Thoracic aorta (tissue), 2 donors: Measurements from ENCODE around the gene LRMDA. TPM values are rescaled to one million over a fixed set of nuclear protein-coding genes. Genes with fewer than 3 reads are reported as not detected.

Experiments used
- ATAC-seq: fragments of 150-250 bp; one replicate; pipeline ENCODE4 v1.8.0; 2017; ENCODE audit warnings: low read depth; ENCODE audit not compliant: insufficient number of reproducible peaks, low FRiP score
- DNase-seq: peaks from one replicate; pipeline ENCODE4 v3.0.0-alpha.2; 2020; ENCODE audit warnings: low spot score
- H3K27ac ChIP-seq, 2 donors: fragments of 200-600 bp; sonication (generic); 1 replicate in 1 of 2; 2 replicates in 1 of 2; pipeline ENCODE4 v1.5.1; 2016; ENCODE audit warnings: mild to moderate bottlenecking in 2 of 2, moderate library complexity in 2 of 2
- H3K27me3 ChIP-seq: fragments of 200-600 bp; sonication (generic); replicated peaks from 2 replicates; pipeline ENCODE4 v1.6.0; 2016; ENCODE audit warnings: mild to moderate bottlenecking; ENCODE audit not compliant: insufficient read depth
- H3K36me3 ChIP-seq: fragments of 200-600 bp; sonication (generic); one replicate; pipeline ENCODE4 v1.5.1; 2016
- H3K4me1 ChIP-seq, 2 donors: fragments of 200-600 bp; sonication (generic); 1 replicate in 1 of 2; 2 replicates in 1 of 2; pipeline versions ENCODE4 v1.5.1 to v1.6.0; 2016; ENCODE audit warnings: low read depth in 2 of 2, mild to moderate bottlenecking in 1 of 2; ENCODE audit not compliant: control insufficient read depth in 1 of 2
- H3K4me3 ChIP-seq: fragments of 200-600 bp; sonication (generic); 2 replicates; pipeline ENCODE4 v1.5.1; 2016; ENCODE audit warnings: mild to moderate bottlenecking
- H3K9me3 ChIP-seq: fragments of 200-600 bp; sonication (generic); 2 replicates; pipeline ENCODE4 v1.5.1; 2016
- total RNA-seq, 2 donors: library from RNA; depleted of rRNA; stranded (reverse); fragments of >200 nt; gene quantifications; one replicate each; pipeline versions ENCODE4 v1.1.0 to v1.2.3, GENCODE V29; 2016
- TF ChIP-seq, protein P1 (sequence below): fragments of 200-600 bp; sonication (generic); IDR thresholded peaks from one replicate; pipeline ENCODE4 v1.5.1; 2019; ENCODE audit warnings: antibody characterized with exemption

LRMDA gene
- total RNA-seq, 2 donors from 2014 or later, result 8.3 to 36.6 TPM

DNA sequence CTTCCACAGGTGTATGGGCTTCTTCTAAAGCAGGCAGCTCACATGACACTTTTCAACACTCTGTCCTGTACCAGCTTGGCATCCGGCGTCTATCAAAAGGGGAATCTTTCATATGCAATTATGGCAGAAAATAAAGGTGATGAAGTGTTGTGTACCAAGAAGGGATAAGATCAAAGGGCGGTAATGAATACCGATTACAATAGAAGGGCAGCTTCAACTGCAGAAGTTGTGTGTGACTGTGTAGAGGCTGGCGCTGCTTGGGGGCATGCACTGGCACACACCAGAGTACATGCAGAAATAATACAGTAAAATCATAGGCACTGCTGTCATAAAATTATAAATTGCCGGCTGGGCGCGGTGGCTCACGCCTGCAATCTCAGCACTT, 744.7 kb downstream of the LRMDA start:
- no peak overlapping the region for H3K4me3 ChIP-seq
- H3K4me1 ChIP-seq, result peaks cover 0 to 7% of the 10 kb centered on the region in 2 donors
- DNase-seq (no peak), ATAC-seq (no peak)
- TF ChIP-seq, protein P1, sequence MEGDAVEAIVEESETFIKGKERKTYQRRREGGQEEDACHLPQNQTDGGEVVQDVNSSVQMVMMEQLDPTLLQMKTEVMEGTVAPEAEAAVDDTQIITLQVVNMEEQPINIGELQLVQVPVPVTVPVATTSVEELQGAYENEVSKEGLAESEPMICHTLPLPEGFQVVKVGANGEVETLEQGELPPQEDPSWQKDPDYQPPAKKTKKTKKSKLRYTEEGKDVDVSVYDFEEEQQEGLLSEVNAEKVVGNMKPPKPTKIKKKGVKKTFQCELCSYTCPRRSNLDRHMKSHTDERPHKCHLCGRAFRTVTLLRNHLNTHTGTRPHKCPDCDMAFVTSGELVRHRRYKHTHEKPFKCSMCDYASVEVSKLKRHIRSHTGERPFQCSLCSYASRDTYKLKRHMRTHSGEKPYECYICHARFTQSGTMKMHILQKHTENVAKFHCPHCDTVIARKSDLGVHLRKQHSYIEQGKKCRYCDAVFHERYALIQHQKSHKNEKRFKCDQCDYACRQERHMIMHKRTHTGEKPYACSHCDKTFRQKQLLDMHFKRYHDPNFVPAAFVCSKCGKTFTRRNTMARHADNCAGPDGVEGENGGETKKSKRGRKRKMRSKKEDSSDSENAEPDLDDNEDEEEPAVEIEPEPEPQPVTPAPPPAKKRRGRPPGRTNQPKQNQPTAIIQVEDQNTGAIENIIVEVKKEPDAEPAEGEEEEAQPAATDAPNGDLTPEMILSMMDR, result no peak
- no peak overlapping the region for H3K27ac ChIP-seq
- H3K9me3 ChIP-seq, result no peaks in the 10 kb centered on the region
- no peaks in the 10 kb centered on the region for H3K36me3 ChIP-seq
- no peaks in the 10 kb centered on the region for H3K27me3 ChIP-seq

DNA sequence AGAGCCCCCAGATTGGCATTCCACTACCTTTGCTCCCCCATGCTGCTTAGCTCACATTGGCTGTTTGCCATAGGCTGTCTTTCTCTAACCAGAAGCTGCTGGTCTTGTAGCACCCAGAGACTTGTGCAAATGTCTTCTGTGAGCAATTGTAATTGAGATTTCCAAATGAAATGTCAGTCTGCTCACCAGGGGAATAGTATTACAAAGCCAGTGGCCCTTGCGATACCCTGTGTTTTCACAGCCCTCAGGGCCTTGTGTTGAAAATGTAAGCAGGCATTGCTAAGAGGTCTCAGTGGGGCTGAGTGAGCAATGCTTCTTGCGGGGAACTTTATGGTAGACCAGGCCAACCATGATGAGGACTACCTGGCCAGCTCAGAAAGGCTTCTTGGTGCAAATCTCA, 746.5 kb downstream of the LRMDA start:
- no peak for ATAC-seq
- no peaks in the 10 kb centered on the region for H3K9me3 ChIP-seq

DNA sequence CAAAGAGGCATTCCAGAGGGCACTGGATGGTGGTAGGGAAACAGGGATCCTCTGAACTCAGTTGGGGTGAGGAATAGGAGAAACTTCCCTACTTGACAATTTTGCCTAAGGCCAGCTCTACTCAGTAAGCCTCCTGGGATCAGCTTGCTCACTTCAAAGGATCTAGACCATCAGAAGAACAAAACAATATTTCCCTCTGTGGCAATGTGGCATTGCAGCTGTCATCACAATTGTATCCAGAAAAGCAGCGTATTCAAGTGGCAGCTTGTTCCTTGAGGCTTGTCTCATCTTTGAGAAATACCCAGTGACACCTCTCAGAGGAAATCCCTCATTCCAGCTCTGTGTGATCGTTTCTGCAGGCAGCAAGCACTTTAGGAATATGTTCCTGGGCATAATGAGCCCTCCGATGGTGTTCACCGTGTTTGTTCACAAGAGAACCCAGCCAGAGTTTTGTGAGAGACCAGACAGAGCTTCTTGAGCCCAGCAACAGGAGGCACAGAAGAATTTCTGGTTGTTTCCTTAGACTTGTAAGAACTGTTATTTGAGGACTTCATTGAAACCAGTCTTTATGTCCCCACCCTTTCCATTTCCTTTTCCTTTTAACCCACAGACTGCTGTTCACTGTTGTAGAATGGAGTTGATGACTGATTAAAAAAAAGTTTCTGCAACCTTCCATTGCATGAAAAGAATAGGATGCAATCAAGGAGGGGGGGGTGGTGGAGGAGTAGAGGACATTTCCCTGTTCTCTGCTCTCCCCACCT, 747.3 kb downstream of the LRMDA start:
- H3K27me3 ChIP-seq, result no peaks in the 10 kb centered on the region
- H3K4me1 ChIP-seq, result peaks cover 6 to 33% of the 10 kb centered on the region in 2 donors
- TF ChIP-seq, protein P1, result no peak
- H3K4me3 ChIP-seq, result no peak overlapping the region
- H3K36me3 ChIP-seq, result no peaks in the 10 kb centered on the region
- DNase-seq, result no peak
- H3K9me3 ChIP-seq, result no peaks in the 10 kb centered on the region
- no peak overlapping the region for H3K27ac ChIP-seq
- no peak for ATAC-seq

More for the DNA sequence above, 746.5 kb downstream of the LRMDA start:
- Histone ChIP-seq H3K4me1 (peaks cover under 1 to 25% of the 10 kb centered on the region in 2 donors), H3K27me3 (no peaks in the 10 kb centered on the region), H3K27ac (no peak overlapping the region), H3K4me3 (no peak overlapping the region), H3K36me3 (no peaks in the 10 kb centered on the region)
- TF ChIP-seq, protein P1, result no peak
- DNase-seq, result no peak

DNA sequence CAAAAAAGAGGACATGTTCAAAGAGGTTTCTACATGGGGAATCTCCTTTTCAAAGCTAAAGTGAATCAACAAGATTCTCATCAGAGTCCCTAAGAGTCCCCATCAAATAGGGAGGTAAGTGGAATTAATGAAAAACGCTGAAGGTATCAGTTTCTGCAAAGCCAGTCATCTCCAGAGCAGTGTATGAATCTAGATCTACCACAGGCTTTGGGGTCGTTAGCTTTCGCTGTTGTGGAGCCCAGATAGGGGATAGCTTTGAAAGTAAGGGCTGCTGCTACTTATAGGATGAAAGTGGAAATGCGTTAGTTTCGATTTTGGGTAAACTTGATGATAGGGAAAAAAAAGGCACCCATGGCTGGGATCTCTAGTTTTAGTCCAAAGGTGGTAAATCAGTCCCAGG, 748.4 kb downstream of the LRMDA start:
- DNase-seq, result no peak
- no peak overlapping the region for H3K27ac ChIP-seq
- no peaks in the 10 kb centered on the region for H3K9me3 ChIP-seq
- no peaks in the 10 kb centered on the region for H3K36me3 ChIP-seq
- no peaks in the 10 kb centered on the region for H3K27me3 ChIP-seq
- peaks cover 6 to 35% of the 10 kb centered on the region in 2 donors for H3K4me1 ChIP-seq
- TF ChIP-seq, protein P1, result no peak
- ATAC-seq, result no peak
- H3K4me3 ChIP-seq, result no peak overlapping the region

DNA sequence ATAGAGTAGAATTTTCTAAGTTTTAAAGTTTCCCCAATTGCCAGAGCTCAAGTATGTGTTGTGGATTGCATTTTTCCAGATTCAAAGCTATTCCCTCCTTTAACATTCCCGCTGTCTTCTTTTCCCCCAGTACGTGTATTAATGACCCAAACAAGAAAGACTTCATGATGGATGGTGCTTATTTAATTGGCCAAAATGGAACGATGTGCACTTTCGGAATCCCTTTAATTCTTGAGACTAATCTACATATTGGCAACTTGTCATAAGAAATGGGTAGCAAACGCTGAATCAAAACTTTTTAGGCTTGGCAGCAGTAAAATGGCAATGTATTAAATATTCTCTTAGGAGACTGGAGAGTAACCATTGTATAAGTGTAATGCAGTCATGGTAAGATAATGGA, 753.2 kb downstream of the LRMDA start:
- TF ChIP-seq, protein P1, result no peak
- H3K36me3 ChIP-seq, result no peaks in the 10 kb centered on the region
- no peak overlapping the region for H3K4me3 ChIP-seq
- no peaks in the 10 kb centered on the region for H3K9me3 ChIP-seq
- DNase-seq (no peak), ATAC-seq (no peak)
- H3K4me1 ChIP-seq, result peaks cover 15 to 52% of the 10 kb centered on the region in 2 donors
- no peaks in the 10 kb centered on the region for H3K27me3 ChIP-seq
- H3K27ac ChIP-seq, result no peak overlapping the region
